ENCODE data around the gene NACC2.

DNA sequence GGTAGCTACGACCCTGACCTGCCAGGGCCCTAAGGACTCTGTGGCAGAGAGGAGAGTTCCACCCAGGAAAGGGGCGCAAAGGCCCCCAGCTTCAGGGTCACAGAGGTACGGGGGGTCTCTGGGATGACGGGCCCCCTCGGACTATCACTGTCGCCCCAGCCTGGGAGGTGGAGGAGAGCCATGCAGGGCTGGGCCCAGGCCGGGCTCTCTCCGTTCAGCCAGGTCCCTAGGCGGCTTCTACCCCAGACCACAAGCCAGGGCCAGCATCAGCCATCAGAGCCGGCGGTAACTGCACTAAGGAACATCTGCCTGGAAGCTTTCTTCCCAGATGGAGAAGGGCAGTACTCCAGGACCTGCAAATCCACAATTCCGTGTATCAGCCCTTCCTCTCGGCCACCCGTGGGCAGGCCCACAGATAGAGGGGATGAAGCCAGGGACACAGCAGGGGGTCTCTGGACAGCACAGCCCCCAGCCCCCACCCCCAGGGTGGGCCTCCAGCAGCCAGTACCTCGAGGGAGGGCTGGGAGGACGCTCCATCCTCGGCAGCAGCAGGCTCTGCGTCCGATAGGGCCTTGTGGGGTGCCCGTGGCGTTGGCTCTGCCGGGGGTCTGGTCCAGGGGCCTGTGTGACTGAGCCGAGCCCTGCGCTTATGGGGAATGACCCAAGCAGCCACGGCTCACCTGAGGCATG, 38.4 kb downstream of the NACC2 start:
- TF ChIP-seq, protein P1, sequence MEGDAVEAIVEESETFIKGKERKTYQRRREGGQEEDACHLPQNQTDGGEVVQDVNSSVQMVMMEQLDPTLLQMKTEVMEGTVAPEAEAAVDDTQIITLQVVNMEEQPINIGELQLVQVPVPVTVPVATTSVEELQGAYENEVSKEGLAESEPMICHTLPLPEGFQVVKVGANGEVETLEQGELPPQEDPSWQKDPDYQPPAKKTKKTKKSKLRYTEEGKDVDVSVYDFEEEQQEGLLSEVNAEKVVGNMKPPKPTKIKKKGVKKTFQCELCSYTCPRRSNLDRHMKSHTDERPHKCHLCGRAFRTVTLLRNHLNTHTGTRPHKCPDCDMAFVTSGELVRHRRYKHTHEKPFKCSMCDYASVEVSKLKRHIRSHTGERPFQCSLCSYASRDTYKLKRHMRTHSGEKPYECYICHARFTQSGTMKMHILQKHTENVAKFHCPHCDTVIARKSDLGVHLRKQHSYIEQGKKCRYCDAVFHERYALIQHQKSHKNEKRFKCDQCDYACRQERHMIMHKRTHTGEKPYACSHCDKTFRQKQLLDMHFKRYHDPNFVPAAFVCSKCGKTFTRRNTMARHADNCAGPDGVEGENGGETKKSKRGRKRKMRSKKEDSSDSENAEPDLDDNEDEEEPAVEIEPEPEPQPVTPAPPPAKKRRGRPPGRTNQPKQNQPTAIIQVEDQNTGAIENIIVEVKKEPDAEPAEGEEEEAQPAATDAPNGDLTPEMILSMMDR (IDR thresholded peaks at IDR 0.05; ENCODE audit: insufficient read depth, low read depth, low read length): no peak
- TF ChIP-seq EZH2 (IDR thresholded peaks at IDR 0.05; ENCODE audit: insufficient read depth, low read length): no peak

Data from astrocyte (in vitro differentiated cells and primary cell).